NCI-H2196 treated with DMSO at 0.1 percent for 48 hours (cell line): Measurements from ENCODE around the gene TES.
"Not testable (repeated sequence)": the region's sequence is repeated elsewhere in the genome, so short reads cannot be mapped to it uniquely, and the experiment has no call there.

ENCODE experiments used
- DNase-seq: peaks from one replicate; lab custom pipeline; 2025; ENCODE audit not compliant: unreplicated experiment; lab: John Stamatoyannopoulos, UW

The TES gene

GRCh38 chr7:116241291-116241690 lies 31.0 kb downstream of the TES start:
- DNase-seq, result no peak

DNA sequence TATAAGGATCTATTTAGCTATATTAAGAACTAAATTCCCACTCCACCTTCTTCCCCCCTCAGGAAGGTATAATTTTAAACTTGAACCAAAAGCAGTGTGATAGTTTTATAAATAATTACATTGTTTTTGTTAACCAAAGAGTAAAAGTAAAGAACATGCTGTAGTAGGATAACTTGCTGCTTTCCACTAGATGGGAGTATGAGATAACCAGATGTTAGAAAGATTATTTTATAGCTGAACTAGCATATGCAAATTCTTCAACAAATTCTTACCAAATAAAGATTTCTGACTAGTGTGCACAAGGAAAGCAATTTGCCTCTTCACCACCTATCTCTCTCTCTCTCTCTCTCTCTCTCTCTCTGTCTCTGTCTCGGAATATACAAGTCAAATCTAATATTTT lies 31.8 kb downstream of the TES start:
- DNase-seq, result no peak

DNA sequence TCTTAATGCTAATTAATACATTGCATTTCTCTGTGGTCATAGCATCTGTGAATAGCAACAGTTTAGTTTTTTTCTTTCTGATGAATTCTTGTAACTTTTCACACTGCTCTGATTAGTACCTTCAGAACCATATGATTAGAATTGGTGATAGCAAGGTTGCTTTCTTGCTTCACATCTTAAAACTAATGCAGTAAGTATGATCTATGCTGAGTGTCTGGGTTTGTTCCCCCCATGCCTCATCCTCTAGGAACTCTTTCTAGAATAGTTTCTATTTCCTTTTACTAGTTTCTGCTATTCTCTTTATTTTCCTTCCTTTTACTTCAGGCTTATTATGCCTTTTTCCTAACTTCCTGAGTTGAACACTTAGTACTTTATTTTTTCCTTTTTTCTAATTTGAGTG lies 32.4 kb downstream of the TES start:
- DNase-seq, result no peak

DNA sequence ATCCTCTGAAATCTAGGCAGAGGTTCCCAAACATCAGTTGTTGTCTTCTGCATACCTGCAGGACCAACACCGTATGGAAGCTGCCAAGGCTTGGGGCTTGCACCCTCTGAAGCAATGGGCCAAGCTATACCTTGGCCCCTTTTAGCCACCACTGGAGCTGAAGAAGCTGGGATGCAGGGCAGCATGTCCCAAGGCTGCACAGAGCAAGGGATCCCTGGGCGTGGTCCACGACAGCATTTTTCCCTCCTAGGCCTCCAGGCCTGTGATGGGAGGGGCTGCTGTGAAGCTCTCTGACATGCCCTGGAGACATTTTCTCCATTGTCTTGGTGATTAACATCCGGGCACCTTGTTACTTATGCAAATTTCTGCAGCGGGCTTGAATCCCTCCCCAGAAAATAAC lies 34.5 kb downstream of the TES start:
- DNase-seq, result not testable (repeated sequence)

DNA sequence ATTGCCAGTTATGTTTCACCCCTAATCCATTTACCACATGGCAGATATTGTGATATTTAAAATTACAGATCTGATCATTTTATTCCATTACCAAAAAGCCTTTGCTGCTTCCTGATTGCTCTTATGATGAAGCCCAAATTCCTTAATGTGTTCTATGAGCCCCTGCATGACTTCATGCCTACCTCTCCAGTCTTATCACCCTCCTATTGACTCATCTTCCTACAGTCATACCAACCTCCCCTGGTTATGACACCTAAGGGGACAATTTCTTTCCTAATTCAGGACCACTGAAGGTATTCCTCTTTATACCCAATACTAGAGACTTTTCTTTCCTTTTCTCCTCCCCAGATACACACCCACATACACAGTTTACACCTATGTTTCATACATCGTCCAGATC lies 36.0 kb downstream of the TES start:
- no peak for DNase-seq

GRCh38 chr7:116249969-116250553 lies 39.7 kb downstream of the TES start:
- no peak for DNase-seq

DNA sequence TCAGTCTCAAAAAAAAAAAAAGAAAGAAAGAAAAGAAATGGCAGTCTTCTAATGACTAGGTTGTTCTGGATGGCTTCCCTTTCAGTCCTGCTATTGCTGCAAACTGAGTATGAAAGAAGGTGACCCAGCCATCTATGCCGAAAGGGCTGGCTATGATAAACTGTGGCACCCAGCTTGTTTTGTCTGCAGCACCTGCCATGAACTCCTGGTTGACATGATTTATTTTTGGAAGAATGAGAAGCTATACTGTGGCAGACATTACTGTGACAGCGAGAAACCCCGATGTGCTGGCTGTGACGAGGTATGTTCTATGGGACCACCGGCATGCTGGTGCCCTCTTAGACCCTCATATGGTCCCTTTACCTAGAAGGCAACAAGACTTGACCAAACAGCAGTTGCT lies 41.3 kb downstream of the TES start:
- no peak for DNase-seq

DNA sequence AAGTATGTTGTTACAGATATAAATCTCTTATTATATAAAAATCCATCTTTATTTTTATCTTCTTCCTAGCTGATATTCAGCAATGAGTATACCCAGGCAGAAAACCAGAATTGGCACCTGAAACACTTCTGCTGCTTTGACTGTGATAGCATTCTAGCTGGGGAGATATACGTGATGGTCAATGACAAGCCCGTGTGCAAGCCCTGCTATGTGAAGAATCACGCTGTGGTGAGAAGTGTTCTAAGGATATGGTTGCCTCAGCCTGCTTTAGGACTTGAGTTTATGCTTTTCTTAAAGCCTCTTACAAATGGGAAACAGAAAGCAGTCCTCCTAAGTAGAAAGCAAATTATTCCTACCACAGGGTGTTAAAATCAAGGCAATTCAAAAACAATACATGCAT lies 41.9 kb downstream of the TES start:
- no peak for DNase-seq

DNA sequence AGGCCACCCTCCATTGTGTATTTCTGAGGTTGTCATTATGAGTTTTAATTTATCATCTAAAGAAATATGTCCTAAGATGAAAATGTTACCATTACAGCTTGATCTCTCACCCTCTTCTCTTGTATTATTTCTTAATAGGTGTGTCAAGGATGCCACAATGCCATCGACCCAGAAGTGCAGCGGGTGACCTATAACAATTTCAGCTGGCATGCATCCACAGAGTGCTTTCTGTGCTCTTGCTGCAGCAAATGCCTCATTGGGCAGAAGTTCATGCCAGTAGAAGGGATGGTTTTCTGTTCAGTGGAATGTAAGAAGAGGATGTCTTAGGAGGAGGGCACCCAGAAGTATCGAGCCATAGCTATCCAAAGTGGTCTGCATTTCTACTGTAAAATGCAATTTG lies 46.8 kb downstream of the TES start:
- no peak for DNase-seq

DNA sequence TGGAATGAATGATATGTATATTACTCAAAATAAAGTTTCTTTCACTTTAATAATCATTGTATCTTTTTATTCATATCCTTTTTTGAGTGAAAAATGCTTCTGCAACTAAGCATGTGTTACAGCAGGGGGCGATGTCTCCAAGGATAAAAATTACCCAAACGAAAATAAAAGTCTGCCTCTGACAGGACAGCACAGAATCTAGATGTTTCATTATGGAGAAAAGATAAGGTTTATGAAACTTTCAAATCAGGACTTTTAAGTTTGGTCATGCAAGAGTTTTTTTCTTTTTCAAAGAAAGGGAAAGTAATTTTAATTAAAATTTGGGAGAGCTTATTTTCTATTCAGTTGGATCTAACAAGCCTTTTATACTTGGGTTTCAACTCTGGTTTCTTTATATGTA lies 48.4 kb downstream of the TES start:
- DNase-seq, result no peak

DNA sequence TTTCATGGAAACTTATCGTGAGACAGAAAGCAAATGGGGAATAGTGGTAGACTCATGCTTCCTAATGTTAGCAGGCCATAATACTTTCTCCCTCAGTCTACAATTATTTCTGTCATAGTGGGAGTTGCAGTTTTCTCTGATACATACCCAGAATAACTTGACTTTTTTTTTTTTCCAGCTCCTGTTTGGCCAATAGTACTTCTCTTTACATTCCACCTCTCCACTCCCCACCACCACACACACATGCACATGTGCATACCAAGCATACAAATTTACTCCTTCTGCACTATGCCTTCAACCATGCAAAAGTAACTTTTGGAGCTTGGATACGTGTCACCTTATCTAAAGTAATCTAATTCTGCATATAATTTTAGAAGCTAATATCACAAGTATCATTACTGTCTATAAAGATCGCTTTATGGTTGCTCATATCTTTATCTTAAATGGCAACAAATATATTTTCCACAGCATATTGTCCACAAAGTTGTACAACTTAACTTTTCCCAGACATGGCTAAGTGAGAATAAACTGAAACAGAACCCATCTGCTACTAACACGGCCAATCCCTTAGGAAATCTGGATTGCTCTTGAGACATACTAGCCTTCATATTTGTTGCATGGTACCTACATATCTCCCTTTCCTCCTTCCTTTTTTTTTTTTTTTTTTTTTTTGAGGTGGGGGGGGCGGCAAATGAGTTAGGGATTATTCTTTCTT lies 49.0 kb downstream of the TES start:
- no peak for DNase-seq

- DNase-seq, result no peak
These were observed 49.6 kb downstream of the TES start for GRCh38 chr7:116259871-116260440.

- DNase-seq, result no peak
These were observed 51.6 kb downstream of the TES start for GRCh38 chr7:116261904-116262303.

- DNase-seq, result no peak
These were observed 55.5 kb downstream of the TES start for GRCh38 chr7:116265881-116266280.

DNA sequence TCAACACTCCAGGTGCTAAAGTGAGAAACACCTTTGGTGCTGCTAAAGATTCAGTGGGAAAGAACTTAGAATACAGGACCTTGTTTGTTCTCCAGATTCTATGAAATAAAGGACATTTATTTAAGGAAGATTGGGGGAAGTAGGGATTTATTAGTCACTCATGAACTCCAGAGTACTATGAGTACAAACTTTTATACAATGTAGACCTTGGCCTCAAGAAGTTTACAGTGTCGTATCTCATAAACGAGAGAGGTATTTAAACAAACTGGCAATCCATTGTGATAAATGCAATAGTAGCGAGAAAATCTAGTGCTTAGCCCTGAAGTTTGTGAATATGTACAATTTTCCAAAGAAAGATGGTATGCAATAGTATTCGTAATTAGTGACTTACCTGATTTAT lies 59.1 kb downstream of the TES start:
- DNase-seq, result no peak

GRCh38 chr7:116271161-116271913 lies 61.0 kb downstream of the TES start:
- DNase-seq, result no peak

DNA sequence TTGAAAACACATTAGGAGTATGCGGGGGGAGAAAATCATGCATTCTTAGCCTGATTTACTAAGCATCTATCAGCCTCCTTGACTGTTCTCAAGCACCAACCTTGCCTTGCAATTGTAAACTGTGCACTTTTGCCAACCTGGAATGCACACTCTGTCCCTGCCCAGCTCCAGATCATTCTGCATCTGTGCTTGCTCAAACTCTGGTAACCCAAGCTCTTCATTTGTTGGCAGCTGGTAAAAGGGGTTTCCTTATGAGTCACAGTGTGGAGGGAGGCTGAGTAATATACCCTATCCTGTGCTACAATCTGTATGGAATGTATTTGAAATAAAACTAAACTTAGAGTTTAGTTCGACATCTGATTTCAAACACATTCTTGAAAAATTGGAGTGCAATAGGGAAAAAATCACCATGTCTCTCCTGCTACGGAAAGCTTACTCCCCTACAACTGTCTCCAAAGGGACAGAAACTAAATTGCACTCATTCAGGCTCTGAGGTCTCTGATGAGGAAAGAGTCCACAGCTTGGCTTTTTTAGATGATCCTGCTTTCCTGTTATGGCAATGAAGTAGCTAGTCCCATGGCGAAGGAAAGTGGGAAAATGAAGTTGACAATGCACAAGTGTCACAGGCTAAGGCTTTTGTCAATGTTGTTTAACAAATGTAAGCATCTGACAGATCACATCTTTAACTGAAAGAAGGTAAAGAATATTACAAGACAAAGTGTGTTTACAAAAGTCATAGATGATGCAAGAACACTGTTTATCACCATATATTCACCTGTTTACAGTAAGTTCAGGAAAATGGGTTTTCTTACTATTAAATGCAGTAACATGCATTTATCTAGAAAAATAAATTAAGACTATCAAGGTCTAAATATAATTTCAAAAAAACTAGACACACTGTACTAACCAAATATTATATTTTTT lies 61.9 kb downstream of the TES start:
- DNase-seq, result no peak

GRCh38 chr7:116273283-116273917 lies 63.1 kb downstream of the TES start:
- DNase-seq, result no peak

DNA sequence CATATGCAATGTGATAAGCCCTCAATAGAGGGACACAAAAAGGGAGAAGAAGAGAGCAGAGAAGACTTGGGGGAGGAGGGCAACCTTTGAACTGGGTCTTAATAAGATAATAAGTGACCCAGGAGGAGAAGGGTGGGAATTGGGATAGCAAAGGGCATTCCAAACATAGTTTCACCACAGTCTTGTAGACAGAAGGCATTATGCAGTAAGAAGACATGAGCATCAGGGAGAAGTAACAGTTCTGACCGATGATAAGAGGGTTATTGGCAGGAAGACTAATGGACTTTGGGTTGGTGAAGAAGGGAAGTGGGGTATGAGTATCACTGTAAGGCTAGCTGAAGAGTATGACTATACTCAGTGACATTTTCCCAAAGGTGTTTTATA lies 63.6 kb downstream of the TES start:
- DNase-seq, result no peak

DNA sequence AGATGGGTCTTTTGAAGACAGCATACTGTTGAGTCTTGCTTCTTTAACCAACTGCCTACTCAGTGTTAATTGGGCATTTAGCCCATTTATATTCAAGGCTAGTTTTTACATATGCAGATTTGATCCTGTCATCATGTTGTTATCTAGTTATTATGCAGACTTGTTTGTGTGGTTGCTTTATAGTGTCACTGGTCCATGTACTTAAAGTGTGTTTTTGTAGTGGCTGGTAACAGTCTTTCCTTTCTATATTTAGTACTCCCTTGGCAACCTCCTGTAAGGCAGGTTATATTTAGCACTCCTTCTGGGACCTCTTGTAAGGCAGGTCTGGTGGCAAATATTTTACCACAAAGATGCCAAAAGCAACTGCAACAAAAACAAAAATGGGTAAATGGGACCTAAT lies 66.7 kb downstream of the TES start:
- DNase-seq, result no peak

DNA sequence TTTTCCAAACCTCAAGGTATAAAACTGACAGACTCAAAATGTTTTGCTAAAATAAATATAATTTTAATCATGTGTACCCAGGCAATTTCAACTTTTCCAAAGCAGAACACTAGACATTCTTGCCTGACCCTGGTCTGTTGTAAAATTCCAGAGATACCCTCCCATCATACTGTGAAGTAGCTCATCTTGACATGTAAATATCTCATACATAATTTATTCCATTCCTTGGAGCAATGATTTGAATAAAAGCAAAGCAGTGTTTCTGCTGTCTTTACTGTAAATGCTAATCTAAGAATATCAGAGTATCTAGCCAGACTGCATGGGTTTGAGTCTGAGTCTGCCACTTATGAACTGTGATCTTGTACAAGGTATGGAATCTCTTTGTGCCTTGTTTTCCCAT lies 68.9 kb downstream of the TES start:
- DNase-seq, result no peak
